T-helper 2 cell (primary cell): ENCODE data around the gene RGS16.
"Not testable (repeated sequence)": the region's sequence is repeated elsewhere in the genome, so short reads cannot be mapped to it uniquely, and the experiment has no call there.

Experiments used
- DNase-seq, 5 experiments: peaks; one replicate each; pipeline versions ENCODE4 v3.0.0 to v3.0.0-alpha.2; 2012 to 2022
- total RNA-seq, 2 donors: gene quantifications; one replicate each; lab custom pipeline; 2026; lab: John Stamatoyannopoulos, UW

The RGS16 gene
- 19.4 to 75.4 reads per million in 2 donors for total RNA-seq

DNA sequence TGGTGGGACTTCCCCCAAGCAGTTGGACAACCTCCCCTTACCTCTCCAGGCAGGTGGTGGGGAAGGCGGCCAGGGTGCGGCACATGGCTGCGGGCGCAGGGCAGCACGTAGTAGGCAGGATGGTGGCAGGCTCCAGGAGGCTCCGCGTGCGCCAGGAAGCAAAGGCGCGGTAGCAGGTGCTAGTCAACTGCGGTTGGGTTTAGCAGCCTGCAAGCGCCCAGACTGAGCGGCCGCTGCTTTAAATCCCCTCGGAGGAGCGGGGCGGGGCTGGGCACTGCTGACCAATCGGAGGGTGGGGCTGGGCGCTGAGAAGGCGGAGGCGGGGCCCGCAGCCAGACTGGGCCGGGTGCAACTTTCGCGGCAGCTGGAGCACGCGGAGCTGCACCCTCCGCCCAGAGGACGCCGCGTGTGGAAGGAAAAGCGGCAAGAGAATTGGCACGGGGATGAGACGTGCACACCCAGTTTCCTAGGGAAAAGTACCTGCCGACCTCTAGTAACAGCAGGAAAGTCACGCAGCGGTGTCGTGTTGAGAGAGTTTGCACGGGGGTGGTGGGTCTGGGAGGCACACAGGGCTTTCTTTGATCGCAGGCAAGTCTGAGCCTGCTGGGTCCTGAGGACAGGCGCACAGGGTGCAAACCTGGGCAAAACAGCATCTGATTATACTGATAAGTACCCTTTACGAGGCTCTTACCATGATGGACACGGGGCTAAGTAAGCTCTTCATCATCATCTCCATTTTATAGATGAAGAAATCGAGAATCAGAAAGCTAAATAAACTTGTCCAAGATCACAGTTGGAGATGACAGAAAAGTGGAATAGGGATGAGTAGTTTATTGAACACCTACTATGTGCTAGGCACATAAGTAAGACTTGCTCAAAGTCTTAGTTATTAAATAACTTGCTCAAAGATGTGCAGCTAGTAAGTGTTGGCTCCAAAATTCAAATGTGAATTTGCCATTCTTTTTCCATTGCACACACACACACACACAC lies at the start of gene RGS16:
RGS16 (minus strand) TSS at position 215 of the 990 bp plus-strand sequence; CDS start at position 85, 130 bp downstream.
- DNase-seq: peak; percentile 78 to 94 (median 89)

- no peak for DNase-seq
Measured at GRCh38 chr1:182653986-182654385, 49.8 kb upstream of the RGS16 start.

DNA sequence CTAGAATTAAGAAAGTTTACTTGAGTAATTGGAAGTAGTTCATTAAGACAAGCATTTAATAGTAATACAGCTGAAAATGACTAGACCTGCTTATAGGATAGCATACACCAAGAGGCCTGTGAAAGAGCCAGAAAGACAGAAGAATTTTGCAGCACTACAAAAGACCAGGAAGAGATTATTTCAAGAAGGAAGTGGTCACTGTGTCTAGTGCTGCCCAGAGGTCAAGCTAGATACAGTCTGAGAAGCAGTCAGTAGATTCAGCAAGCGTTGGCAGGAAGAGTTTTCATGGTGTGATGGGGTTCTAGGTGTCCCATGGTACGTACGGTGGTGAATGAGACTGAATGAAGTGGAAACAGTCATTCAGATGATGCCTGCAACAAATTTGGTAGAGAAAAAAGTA lies 48.7 kb upstream of the RGS16 start:
- no peak for DNase-seq

- DNase-seq: no peak
Measured at GRCh38 chr1:182651339-182651724, 47.1 kb upstream of the RGS16 start.

- no peak for DNase-seq
Measured at GRCh38 chr1:182650678-182651338, 46.6 kb upstream of the RGS16 start.

- no peak for DNase-seq
Measured at GRCh38 chr1:182649041-182649440, 44.9 kb upstream of the RGS16 start.

GRCh38 chr1:182646739-182647138 lies 42.5 kb upstream of the RGS16 start:
- no peak for DNase-seq

- no peak for DNase-seq
Measured at GRCh38 chr1:182644886-182645285, 40.7 kb upstream of the RGS16 start.

DNA sequence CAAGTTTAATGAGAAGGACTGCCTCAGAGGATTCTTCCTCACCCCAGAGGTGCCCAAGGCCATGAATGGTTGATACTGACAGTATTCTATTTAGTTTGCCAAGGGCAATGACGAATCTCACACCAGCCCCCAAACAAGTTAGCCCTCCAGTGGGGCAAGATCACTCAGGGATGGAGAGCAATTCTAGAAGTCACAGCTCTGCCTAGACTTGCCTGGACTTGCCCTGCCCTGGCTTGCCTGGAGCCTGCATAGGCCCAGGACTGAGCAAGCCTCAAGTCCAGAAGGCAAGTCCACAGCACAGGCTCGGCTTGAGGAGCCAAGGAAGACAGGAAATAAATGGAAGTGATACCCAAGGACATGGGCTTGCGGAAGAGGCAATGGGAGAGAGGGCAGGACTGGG lies 39.5 kb upstream of the RGS16 start:
- DNase-seq: no peak

DNA sequence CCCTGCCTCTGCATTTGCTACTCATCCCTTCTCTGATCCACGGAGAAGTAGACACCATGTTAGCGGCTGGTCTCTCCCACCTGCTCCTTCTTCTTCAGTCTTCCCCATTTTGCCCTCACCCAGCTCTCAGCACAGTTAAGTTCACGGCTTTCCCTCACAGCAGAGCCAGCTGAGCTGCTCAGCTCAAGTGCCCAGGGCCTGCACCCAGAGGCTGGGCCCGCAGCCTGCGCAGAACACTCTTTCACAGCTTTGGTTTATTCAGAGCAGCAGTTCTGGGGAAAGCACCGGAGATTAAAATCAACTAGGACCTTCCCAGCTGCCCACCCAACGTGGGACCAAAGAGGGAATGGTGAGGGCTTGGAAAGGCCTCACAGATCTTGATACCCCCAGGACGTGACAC lies 38.3 kb upstream of the RGS16 start:
- DNase-seq: no peak

GRCh38 chr1:182641561-182641960 lies 37.4 kb upstream of the RGS16 start:
- DNase-seq: no peak

DNA sequence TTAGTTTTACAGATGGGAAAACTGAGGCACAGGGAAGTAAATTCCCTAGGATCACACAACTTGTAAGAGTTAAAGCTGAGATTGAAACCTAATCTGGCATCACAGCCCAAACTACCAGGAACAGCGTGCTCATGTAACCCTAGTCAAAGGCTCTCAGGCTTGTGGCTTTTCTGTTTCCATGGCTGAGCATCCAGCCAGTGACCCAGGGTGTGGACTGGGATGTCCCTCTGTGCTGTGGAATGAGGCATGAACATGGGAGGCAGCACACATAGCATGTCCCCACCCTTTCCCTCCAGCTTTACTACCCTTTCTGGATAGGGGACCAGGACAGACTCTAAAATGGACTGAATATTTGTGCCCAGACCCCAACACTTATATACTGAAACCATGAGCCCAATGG lies 35.1 kb upstream of the RGS16 start:
- DNase-seq: no peak

DNA sequence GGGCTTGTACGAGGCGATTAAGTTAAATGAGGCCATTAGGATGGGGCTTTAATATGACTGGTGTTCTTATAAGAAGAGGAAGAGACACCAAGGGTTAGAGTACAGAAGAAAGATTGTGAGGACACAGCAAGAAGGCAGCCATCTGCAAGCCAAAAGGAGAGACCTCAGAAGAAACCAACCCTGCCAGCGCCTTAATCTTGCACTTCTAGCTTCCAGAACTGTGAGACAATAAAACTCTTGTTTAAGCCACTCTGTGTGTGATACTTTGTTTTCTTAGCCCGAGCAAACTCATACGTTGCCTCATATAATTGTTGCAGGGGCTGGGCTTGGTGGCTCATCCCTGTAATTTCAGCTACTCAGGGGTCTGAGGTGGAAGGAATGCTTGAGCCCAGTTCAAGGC lies 33.6 kb upstream of the RGS16 start:
- DNase-seq: no peak

DNA sequence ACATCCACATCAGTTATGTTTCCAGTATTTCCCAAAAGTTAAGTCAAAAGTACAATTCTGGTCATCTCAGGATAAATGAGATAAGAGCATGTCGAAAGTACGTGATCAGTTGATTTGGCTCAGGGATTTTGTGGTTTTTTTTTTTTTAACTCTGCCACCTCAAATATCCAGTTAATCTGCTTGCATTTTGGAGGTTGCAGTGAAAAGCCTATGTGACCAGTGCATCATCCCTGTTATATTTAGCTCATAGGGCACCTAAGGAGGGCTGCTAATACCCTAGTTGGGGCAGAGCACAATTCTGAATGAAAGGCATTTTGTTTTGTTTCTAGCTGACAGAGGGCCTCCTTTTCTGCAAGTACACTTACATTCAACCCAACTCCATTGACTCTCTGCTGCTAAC lies 31.7 kb upstream of the RGS16 start:
- no peak for DNase-seq

GRCh38 chr1:182634306-182635072 lies 30.3 kb upstream of the RGS16 start:
- no peak for DNase-seq

DNA sequence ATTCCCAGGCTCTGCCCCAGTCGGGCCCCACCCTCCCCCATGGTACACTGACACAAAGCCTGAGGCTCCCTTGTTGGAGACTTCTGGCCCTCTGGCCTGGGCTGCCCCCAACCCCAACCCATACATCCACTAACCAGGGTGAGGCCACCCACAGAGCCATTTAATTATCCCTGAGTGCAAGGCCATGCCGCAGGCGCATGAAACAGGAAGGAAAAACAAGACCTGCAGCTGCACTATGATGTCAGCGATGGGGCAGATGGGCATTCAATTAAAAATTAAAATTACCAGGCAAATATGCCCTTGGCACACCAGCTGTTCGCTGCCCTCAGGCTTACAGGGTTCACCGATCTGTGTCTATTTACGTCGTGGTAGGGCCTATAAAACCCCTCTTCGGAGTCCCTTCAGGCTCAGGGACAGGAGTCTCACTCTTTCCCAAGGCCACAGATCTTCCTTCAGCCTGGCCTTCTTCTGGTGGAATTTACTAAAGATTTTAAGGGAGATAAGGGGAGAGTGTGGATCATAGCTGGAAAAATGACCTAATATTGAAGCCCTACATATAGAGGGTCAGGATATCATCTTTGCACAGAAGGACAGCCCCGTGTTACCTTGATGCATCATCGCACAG lies 29.6 kb upstream of the RGS16 start:
- DNase-seq: no peak

- no peak for DNase-seq
Measured at GRCh38 chr1:182633031-182633430, 28.8 kb upstream of the RGS16 start.

GRCh38 chr1:182632441-182632857 lies 28.3 kb upstream of the RGS16 start:
- not testable (repeated sequence) for DNase-seq

DNA sequence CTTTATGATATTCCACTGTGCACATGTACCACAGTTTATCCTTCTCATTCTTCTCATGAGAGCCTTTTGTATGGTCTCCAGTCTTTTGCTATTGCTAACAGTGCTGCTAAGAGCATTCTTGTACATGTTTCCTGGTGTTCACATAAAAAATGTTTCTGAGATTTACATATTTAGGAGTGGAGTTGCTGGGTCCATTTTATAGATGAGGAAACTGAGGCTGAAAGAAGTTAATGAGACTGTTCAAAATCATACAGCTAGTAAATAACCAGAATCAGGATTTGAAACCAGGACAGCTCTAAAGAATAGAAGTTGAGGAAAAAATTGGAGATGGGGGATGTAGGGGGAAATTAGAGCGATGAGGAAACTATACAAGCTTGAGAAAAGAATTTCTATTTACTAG lies 27.8 kb upstream of the RGS16 start:
- no peak for DNase-seq

DNA sequence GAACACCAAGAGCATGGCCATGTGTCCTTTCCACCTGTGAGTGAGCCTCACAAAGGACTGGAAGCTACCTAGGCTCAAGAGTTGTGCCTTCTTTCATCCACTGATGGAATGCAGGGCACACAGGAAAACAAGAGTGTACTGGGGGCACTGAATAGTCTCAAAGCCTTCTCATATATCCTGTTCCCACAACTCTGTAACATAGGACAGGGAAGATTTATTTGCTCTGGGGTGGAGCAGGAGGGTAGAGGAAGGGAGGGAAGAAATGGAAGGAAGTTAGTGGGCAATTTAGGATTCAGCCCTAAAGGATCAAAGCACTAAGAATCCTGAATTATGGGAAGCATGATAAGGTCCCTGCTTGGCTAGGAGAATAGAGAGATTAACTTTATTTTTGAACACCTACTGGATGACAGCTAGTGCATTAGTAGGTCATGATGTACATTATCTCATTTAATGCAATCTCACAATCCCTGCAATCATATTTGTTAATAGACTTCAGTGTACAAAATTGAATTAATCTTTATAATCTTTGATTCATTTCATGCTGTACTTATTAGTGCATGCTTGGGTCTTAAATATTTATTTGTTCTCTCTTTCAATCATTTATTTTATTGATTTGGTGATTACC lies 27.0 kb upstream of the RGS16 start:
- DNase-seq: no peak

- no peak for DNase-seq
Measured at GRCh38 chr1:182630586-182630985, 26.4 kb upstream of the RGS16 start.

DNA sequence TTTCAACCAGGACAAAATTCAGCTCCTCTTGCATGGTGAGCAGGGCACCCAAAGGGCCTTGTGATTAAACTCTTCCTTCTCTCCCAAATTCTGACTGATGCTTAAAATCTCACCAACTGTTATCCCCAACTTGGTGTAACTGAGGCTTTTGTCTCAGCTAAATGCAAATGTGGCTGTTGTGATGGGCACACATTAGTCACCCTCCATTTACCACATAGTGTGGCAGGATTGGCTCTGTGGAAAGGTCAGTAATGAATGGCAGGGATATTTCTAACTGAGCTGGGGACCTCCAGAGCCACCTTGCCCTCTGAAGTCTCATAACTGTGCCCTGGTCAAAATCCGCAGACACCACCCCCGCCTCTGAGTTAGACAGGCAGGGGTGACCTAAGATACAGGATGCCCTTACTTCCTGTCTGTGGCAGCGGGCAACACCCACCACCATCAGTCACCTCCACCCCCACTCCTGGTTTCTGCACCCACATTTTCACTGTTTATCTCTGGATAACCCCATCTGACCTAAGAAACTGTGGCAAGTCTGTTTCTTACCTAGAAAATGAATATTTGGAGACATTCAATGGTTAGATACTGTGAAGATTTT lies 25.4 kb upstream of the RGS16 start:
- DNase-seq: peak in 4 of 5 experiments; percentile 17 to 80 (median 43)
